K562 (cell line): ENCODE data around the gene IGSF8. TPM values are rescaled to one million over a fixed set of nuclear protein-coding genes. Genes with fewer than 3 reads are reported as not detected.

Source experiments
- ATAC-seq: fragments of 200-7000 bp; cut with Tn5 transposase; 3 replicates; pipeline ENCODE4 v1.9.1; 2020; ENCODE audit warnings: moderate library complexity
- BruUV-seq: library from RNA; stranded (reverse); fragments of 400-500 nt; replicated peaks from 2 replicates; lab custom pipeline; 2021; lab: Mats Ljungman, UMichigan
- CTCF ChIA-PET: fragments of 300-600 bp; formaldehyde crosslinking; extraction: SDS; loops from one replicate; lab custom pipeline; 2021; ENCODE audit warnings: low intra/inter-chr PET ratio; lab: Yijun Ruan, JAX
- POLR2A ChIA-PET: fragments of 300-600, 350-650 bp; sonication (Branson Sonifier 250); formaldehyde crosslinking; extraction: SDS; loops from one replicate; lab custom pipeline; 2021; ENCODE audit warnings: antibody characterized with exemption, inconsistent platforms; lab: Yijun Ruan, JAX
- DNase-seq, 4 experiments: peaks; one replicate each; pipeline versions ENCODE4 v3.0.0 to v3.0.0-alpha.2; 2011 to 2018; ENCODE audit warnings: low spot score in 3 of 4, mixed read lengths in 3 of 4; ENCODE audit errors: extremely low read depth in 1 of 4
- FAIRE-seq: peaks from 2 replicates; lab custom pipeline; 2011; peaks lifted over from hg19 to GRCh38; lab: Jason Lieb, UNC
- H2AFZ ChIP-seq: 2 replicates; pipeline ENCODE4 v1.6.0; 2011; ENCODE audit warnings: low read depth, low read length, control low read depth, inconsistent platforms
- H3K27ac ChIP-seq: fragments of 200-600 bp; 3 replicates; pipeline ENCODE4 v1.8.0; 2011; ENCODE audit warnings: low read depth, mild to moderate bottlenecking, control low read depth, inconsistent platforms, low read length, moderate library complexity, mixed read lengths; ENCODE audit errors: extremely low read depth
- H3K27me3 ChIP-seq, 2 experiments: fragments of 300-600 bp in 1 of 2; 2 replicates in 1 of 2; 3 replicates in 1 of 2; pipeline versions ENCODE4 v1.6.0 to v1.8.0; 2011; ENCODE audit warnings: inconsistent platforms in 2 of 2, low read length in 2 of 2, mild to moderate bottlenecking in 1 of 2, mixed read lengths in 1 of 2, moderate library complexity in 1 of 2; ENCODE audit not compliant: control insufficient read depth in 2 of 2, insufficient read depth in 2 of 2
- H3K36me3 ChIP-seq: fragments of 300-600 bp; 3 replicates; pipeline ENCODE4 v1.8.0; 2011; ENCODE audit warnings: mild to moderate bottlenecking, low read length, inconsistent platforms; ENCODE audit not compliant: control insufficient read depth, insufficient read depth
- H3K4me1 ChIP-seq, 2 experiments: fragments of 200-600 bp in 1 of 2; replicated peaks in 1 of 2; 2 replicates in 1 of 2; 3 replicates in 1 of 2; pipeline versions ENCODE4 v1.5.1 to v1.8.0; 2011; ENCODE audit warnings: inconsistent platforms in 2 of 2, low read length in 2 of 2, mild to moderate bottlenecking in 1 of 2, mixed read lengths in 1 of 2, moderate library complexity in 1 of 2; ENCODE audit not compliant: control insufficient read depth in 2 of 2, insufficient read depth in 2 of 2
- H3K4me2 ChIP-seq: 2 replicates; pipeline ENCODE4 v1.6.1; 2011; ENCODE audit warnings: low read length, control low read depth, inconsistent platforms, mixed read lengths; ENCODE audit not compliant: insufficient read depth
- H3K4me3 ChIP-seq: fragments of 200-600 bp; sonication (generic), shearing (Covaris generic); 2 replicates; pipeline ENCODE4 v1.5.1; 2016; ENCODE audit warnings: control low read depth, inconsistent platforms
- H3K79me2 ChIP-seq: fragments of 200-600 bp; 3 replicates; pipeline ENCODE4 v1.8.0; 2011; ENCODE audit warnings: low read length, inconsistent platforms; ENCODE audit not compliant: control insufficient read depth, insufficient read depth
- H3K9ac ChIP-seq, 2 experiments: 2 replicates each; pipeline versions ENCODE4 v1.6.0 to v1.6.1; 2011; ENCODE audit warnings: low read depth in 2 of 2, low read length in 2 of 2, control low read depth in 1 of 2, inconsistent platforms in 1 of 2, mild to moderate bottlenecking in 1 of 2, mixed read lengths in 1 of 2; ENCODE audit not compliant: insufficient read depth in 1 of 2
- H3K9me1 ChIP-seq: one replicate; pipeline ENCODE4 v1.6.0; 2011; ENCODE audit warnings: inconsistent platforms, mild to moderate bottlenecking, low read length, moderate library complexity; ENCODE audit not compliant: control insufficient read depth, insufficient read depth
- H3K9me3 ChIP-seq: replicated peaks from 2 replicates; pipeline ENCODE4 v1.5.1; 2011; ENCODE audit warnings: low read depth, low read length, inconsistent platforms; ENCODE audit not compliant: control insufficient read depth, insufficient read depth
- H4K20me1 ChIP-seq: replicated peaks from 2 replicates; pipeline ENCODE4 v1.6.1; 2011; ENCODE audit warnings: low read length, inconsistent platforms, mixed read lengths; ENCODE audit not compliant: control insufficient read depth, insufficient read depth
- C11orf30 ChIP-seq: fragments of 450-650 bp; IDR thresholded peaks from 2 replicates; pipeline ENCODE4 v1.6.1; 2016; ENCODE audit warnings: low read depth, mild to moderate bottlenecking
- E2F8 ChIP-seq: fragments of 450-650 bp; IDR thresholded peaks from 2 replicates; pipeline ENCODE4 v1.7.1; 2018; ENCODE audit warnings: mild to moderate bottlenecking, low read depth; ENCODE audit not compliant: partially characterized antibody
- JUN ChIP-seq, 2 experiments: sonication (generic) in 1 of 2; formaldehyde crosslinking in 1 of 2; IDR thresholded peaks; 2 replicates each; pipeline versions ENCODE4 v1.6.1 to v1.8.0; 2012 to 2022; ENCODE audit warnings: borderline replicate concordance in 2 of 2, mild to moderate bottlenecking in 2 of 2, improper control_type of control experiment in 1 of 2, low read depth in 1 of 2, low read length in 1 of 2, missing genetic modification reagents in 1 of 2
- MAFF ChIP-seq: IDR thresholded peaks from 2 replicates; pipeline ENCODE4 v1.6.1; 2012; ENCODE audit warnings: low read length, improper control_type of control experiment
- POU5F1 ChIP-seq: fragments of 150-350 bp; IDR thresholded peaks from 2 replicates; pipeline ENCODE4 v1.6.1; 2014; ENCODE audit warnings: borderline replicate concordance, low read length, low read depth, mild to moderate bottlenecking; ENCODE audit not compliant: partially characterized antibody
- RFX1 ChIP-seq: fragments of 450-650 bp; IDR thresholded peaks from 2 replicates; pipeline ENCODE4 v1.6.1; 2016; ENCODE audit warnings: mild to moderate bottlenecking, moderate library complexity
- ZNF134 ChIP-seq: fragments of 250-450 bp; sonication (Bioruptor Pico); conservative IDR thresholded peaks from 2 replicates; pipeline ENCODE4 v1.4.0; 2020
- ZNF232 ChIP-seq: sonication (generic); formaldehyde crosslinking; IDR thresholded peaks from 2 replicates; pipeline ENCODE4 v1.8.0; 2022; ENCODE audit warnings: mild to moderate bottlenecking, missing genetic modification reagents
- ZNF316 ChIP-seq: fragments of 450-650 bp; IDR thresholded peaks from 2 replicates; pipeline ENCODE4 v1.6.1; 2016
- ZNF444 ChIP-seq: fragments of 250-450 bp; sonication (Bioruptor Pico); IDR thresholded peaks from 2 replicates; pipeline ENCODE4 v1.4.0; 2020; ENCODE audit warnings: mild to moderate bottlenecking, moderate library complexity
- WGBS: fragments of 100-300 bp; shearing (Covaris generic); methylation state at CpG from one replicate; pipeline ENCODE4 v1.1.6; 2016; ENCODE audit warnings: low coverage, mixed read lengths; ENCODE audit not compliant: insufficient coverage; ENCODE audit errors: missing lambda C conversion rate; 5-methylcytosine and 5-hydroxymethylcytosine counted together
- in situ Hi-C: fragments of 300-500 bp; cut with MboI; formaldehyde crosslinking; loops from 4 replicates; pipeline ENCODE4 v1.15.0; 2018; ENCODE audit warnings: inconsistent platforms, mixed read lengths
- intact Hi-C: fragments of 100-400 bp; cut with micrococcal nuclease; formaldehyde crosslinking; loops from 2 replicates; pipeline ENCODE4 v1.14.2; 2022
- polyA plus RNA-seq, 8 experiments: library from polyadenylated mRNA; depleted of rRNA in 4 of 8; stranded (reverse) in 5 of 8; unstranded in 3 of 8; fragments of >200 nt; fragmentation: Nextera tagmentation in 2 of 8; fragmentation: Illumina TruSeq in 1 of 8; extraction: Ambion mirVana in 2 of 8; extraction: Trizol in 1 of 8; gene quantifications; 2 replicates each; pipeline versions ENCODE4 v1.2.1 to v1.2.3, GENCODE V29; 2011 to 2014; ENCODE audit warnings: inconsistent platforms in 1 of 8, missing spikeins in 1 of 8
- total RNA-seq, 7 experiments: library from RNA; depleted of rRNA in 6 of 7; stranded (reverse); fragments of >200 nt in 6 of 7; fragmentation: Illumina TruSeq in 2 of 7; extraction: Trizol in 2 of 7; gene quantifications; 2 replicates each; pipeline versions ENCODE4 v1.2.1 to v1.2.3, GENCODE V29; 2011 to 2021; ENCODE audit warnings: low replicate concordance in 1 of 7
- TF ChIP-seq, protein P1 (sequence below): sonication (generic); formaldehyde crosslinking; IDR thresholded peaks from 2 replicates; pipeline ENCODE4 v1.8.1; 2023; ENCODE audit warnings: missing genetic modification reagents, mild to moderate bottlenecking, borderline replicate concordance
- TF ChIP-seq, protein P2 (sequence below): fragments of 450-650 bp; IDR thresholded peaks from 2 replicates; pipeline ENCODE4 v1.6.1; 2016; ENCODE audit warnings: antibody characterized with exemption

IGSF8 gene
- total and polyA plus RNA-seq, 9 of the 15 experiments (the other 6 are each of a cell fraction or from before 2014, with no cell fraction given), result 0.32 to 11.7 (median 3.2) TPM

DNA sequence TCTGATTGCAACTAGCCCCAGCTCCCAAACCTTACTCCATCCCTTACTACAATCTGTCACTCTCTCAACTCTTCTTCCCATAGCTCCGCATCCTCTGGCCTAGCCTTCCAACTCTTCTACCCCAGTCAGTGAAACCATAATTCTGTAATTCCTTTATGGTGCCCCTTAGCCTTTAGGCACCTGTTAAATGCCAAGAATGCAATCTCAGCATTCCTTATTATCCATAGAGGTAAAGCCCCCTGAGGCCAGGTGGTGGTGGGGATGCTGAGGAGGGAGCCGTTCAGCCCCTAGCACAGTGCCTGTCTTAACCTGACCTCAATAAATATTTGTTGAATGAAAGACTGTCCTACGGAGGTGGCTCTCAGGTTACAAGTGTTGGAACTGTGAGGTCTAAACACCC lies 31.1 kb upstream of the IGSF8 start:
- H3K9ac ChIP-seq, result no peak overlapping the region
- no peaks in the 10 kb centered on the region for H3K9me3 ChIP-seq
- ATAC-seq, result no peak
- intact Hi-C loops (no loop called here), in situ Hi-C loops (no loop called here)
- H3K4me1 ChIP-seq, result no peaks in the 10 kb centered on the region; a peak in 1 of 5 replicates
- no peak overlapping the region for H2AFZ ChIP-seq
- ChIA-PET POLR2A (interaction anchor here (0.6 kb wide), 1 partner anchor 328 kb away, joined by 3 read pairs; no protein-coding TSS in a partner anchor), CTCF (no interaction called here)
- BruUV-seq, result no TSS peak
- H3K4me2 ChIP-seq, result no peak overlapping the region
- no peak for FAIRE-seq
- H3K79me2 ChIP-seq, result no peaks in the 10 kb centered on the region
- H3K36me3 ChIP-seq, result no peaks in the 10 kb centered on the region
- peaks cover 23 to 70% of the 10 kb centered on the region in 2 experiments; a peak in 4 of 5 replicates for H3K27me3 ChIP-seq
- no peaks in the 10 kb centered on the region for H3K9me1 ChIP-seq
- no peak for DNase-seq
- no peaks in the 10 kb centered on the region; the same call in 1 of the 2 replicates for H4K20me1 ChIP-seq
- 5% methylated on average over 3 of the region's 3 CpGs for WGBS
- H3K27ac ChIP-seq, result no peak overlapping the region
- no peak overlapping the region for H3K4me3 ChIP-seq
- TF ChIP-seq, protein P1, sequence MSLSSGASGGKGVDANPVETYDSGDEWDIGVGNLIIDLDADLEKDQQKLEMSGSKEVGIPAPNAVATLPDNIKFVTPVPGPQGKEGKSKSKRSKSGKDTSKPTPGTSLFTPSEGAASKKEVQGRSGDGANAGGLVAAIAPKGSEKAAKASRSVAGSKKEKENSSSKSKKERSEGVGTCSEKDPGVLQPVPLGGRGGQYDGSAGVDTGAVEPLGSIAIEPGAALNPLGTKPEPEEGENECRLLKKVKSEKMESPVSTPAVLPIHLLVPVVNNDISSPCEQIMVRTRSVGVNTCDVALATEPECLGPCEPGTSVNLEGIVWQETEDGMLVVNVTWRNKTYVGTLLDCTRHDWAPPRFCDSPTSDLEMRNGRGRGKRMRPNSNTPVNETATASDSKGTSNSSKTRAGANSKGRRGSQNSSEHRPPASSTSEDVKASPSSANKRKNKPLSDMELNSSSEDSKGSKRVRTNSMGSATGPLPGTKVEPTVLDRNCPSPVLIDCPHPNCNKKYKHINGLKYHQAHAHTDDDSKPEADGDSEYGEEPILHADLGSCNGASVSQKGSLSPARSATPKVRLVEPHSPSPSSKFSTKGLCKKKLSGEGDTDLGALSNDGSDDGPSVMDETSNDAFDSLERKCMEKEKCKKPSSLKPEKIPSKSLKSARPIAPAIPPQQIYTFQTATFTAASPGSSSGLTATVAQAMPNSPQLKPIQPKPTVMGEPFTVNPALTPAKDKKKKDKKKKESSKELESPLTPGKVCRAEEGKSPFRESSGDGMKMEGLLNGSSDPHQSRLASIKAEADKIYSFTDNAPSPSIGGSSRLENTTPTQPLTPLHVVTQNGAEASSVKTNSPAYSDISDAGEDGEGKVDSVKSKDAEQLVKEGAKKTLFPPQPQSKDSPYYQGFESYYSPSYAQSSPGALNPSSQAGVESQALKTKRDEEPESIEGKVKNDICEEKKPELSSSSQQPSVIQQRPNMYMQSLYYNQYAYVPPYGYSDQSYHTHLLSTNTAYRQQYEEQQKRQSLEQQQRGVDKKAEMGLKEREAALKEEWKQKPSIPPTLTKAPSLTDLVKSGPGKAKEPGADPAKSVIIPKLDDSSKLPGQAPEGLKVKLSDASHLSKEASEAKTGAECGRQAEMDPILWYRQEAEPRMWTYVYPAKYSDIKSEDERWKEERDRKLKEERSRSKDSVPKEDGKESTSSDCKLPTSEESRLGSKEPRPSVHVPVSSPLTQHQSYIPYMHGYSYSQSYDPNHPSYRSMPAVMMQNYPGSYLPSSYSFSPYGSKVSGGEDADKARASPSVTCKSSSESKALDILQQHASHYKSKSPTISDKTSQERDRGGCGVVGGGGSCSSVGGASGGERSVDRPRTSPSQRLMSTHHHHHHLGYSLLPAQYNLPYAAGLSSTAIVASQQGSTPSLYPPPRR, result no peak
- TF ChIP-seq E2F8 (no peak), RFX1 (no peak), JUN (IDR thresholded peaks at IDR 0.05; ENCODE audit: borderline replicate concordance, low read depth, low read length) (no peak), JUN (CRISPR knock-in tag; IDR thresholded peaks at IDR 0.05; ENCODE audit: borderline replicate concordance) (no peak), ZNF232 (CRISPR knock-in tag) (no peak), C11orf30 (peak; percentile 23; the same call in 1 of the 2 replicates), POU5F1 (no peak), ZNF134 (CRISPR knock-in tag) (no peak), MAFF (0 out of 2 replicates have a peak, but pooled peaks have one; percentile 2), ZNF316 (peak; percentile 57; the same call in 1 of the 2 replicates), ZNF444 (CRISPR knock-in tag) (no peak)
- TF ChIP-seq, protein P2, sequence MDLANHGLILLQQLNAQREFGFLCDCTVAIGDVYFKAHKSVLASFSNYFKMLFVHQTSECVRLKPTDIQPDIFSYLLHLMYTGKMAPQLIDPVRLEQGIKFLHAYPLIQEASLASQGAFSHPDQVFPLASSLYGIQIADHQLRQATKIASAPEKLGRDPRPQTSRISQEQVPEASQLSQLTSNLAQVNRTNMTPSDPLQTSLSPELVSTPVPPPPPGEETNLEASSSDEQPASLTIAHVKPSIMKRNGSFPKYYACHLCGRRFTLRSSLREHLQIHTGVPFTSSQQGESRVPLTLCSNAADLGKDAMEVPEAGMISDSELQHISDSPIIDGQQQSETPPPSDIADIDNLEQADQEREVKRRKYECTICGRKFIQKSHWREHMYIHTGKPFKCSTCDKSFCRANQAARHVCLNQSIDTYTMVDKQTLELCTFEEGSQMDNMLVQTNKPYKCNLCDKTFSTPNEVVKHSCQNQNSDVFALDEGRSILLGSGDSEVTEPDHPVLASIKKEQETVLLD, result no peak
